SK-N-SH (cell line): ENCODE results near the gene LMF1. TPM values are rescaled to one million over a fixed set of nuclear protein-coding genes. Genes with fewer than 3 reads are reported as not detected.

Experiments
- CTCF ChIA-PET: fragments of 300-600, 350-600 bp; formaldehyde crosslinking; extraction: SDS; loops from one replicate; lab custom pipeline; 2021; lab: Yijun Ruan, JAX
- POLR2A ChIA-PET: fragments of 350-600 bp; sonication (Branson Sonifier 250); formaldehyde crosslinking; extraction: SDS; loops from one replicate; lab custom pipeline; 2020; ENCODE audit warnings: antibody characterized with exemption, inconsistent platforms; lab: Yijun Ruan, JAX
- DNase-seq: peaks from one replicate; pipeline ENCODE4 v3.0.0; 2012
- H2AFZ ChIP-seq: fragments of 200-600 bp; sonication (generic); 2 replicates; pipeline ENCODE4 v1.8.1; 2016; ENCODE audit warnings: antibody characterized with exemption, mild to moderate bottlenecking, low read depth
- H3F3A ChIP-seq: fragments of 200-600 bp; sonication (generic); replicated peaks from 2 replicates; pipeline ENCODE3; 2016; ENCODE audit warnings: antibody characterized with exemption, mild to moderate bottlenecking; ENCODE audit not compliant: insufficient read depth
- H3K27ac ChIP-seq, 2 experiments: fragments of 200-500 bp in 1 of 2; fragments of 200-600 bp in 1 of 2; sonication (Bioruptor generic) in 1 of 2; sonication (generic), shearing (Covaris generic) in 1 of 2; 2 replicates each; pipeline versions ENCODE4 v1.5.1 to v1.6.1; 2014 to 2016; ENCODE audit warnings: low read depth in 2 of 2, inconsistent platforms in 1 of 2, low read length in 1 of 2, mild to moderate bottlenecking in 1 of 2, mixed read lengths in 1 of 2
- H3K27me3 ChIP-seq: fragments of 200-600 bp; sonication (generic), shearing (Covaris generic); 2 replicates; pipeline ENCODE4 v1.6.1; 2016; ENCODE audit warnings: mixed run types; ENCODE audit not compliant: insufficient read depth
- H3K36me3 ChIP-seq, 2 experiments: fragments of 200-500 bp in 1 of 2; fragments of 200-600 bp in 1 of 2; sonication (Bioruptor generic) in 1 of 2; sonication (generic) in 1 of 2; replicated peaks in 1 of 2; 2 replicates each; pipeline versions ENCODE3 to v1.5.1; 2014 to 2016; ENCODE audit warnings: low read length in 1 of 2, mild to moderate bottlenecking in 1 of 2; ENCODE audit not compliant: insufficient read depth in 2 of 2, control insufficient read depth in 1 of 2
- H3K4me1 ChIP-seq, 2 experiments: fragments of 200-500 bp in 1 of 2; fragments of 200-600 bp in 1 of 2; sonication (Bioruptor generic) in 1 of 2; sonication (generic), shearing (Covaris generic) in 1 of 2; 2 replicates each; pipeline versions ENCODE4 v1.5.1 to v1.6.1; 2014 to 2016; ENCODE audit warnings: low read depth in 1 of 2, low read length in 1 of 2, mixed run types in 1 of 2; ENCODE audit not compliant: insufficient read depth in 2 of 2, control insufficient read depth in 1 of 2
- H3K4me2 ChIP-seq: fragments of 200-600 bp; sonication (generic), shearing (Covaris generic); 2 replicates; pipeline ENCODE4 v1.6.1; 2017; ENCODE audit warnings: mixed run types
- H3K4me3 ChIP-seq, 2 experiments: fragments of 200-500 bp in 1 of 2; fragments of 200-600 bp in 1 of 2; sonication (Bioruptor generic) in 1 of 2; sonication (generic), shearing (Covaris generic) in 1 of 2; 2 replicates each; pipeline versions ENCODE4 v1.5.1 to v1.8.1; 2014 to 2016; ENCODE audit warnings: low read depth in 2 of 2, inconsistent platforms in 1 of 2, low read length in 1 of 2, mild to moderate bottlenecking in 1 of 2, mixed read lengths in 1 of 2, moderate library complexity in 1 of 2
- H3K79me2 ChIP-seq: fragments of 200-600 bp; sonication (generic); 2 replicates; pipeline ENCODE4 v1.8.1; 2017; ENCODE audit warnings: mild to moderate bottlenecking; ENCODE audit not compliant: insufficient read depth
- H3K9ac ChIP-seq: fragments of 200-600 bp; sonication (generic); 2 replicates; pipeline ENCODE4 v1.6.1; 2017; ENCODE audit warnings: mixed run types
- H3K9me2 ChIP-seq: fragments of 200-600 bp; sonication (generic); 2 replicates; pipeline ENCODE4 v1.6.1; 2017; ENCODE audit warnings: mixed run types
- H3K9me3 ChIP-seq: fragments of 200-600 bp; sonication (generic); 2 replicates; pipeline ENCODE4 v1.6.1; 2017; ENCODE audit warnings: mixed run types, mild to moderate bottlenecking, moderate library complexity
- H4K20me1 ChIP-seq: fragments of 200-600 bp; sonication (generic); 2 replicates; pipeline ENCODE4 v1.6.1; 2017; ENCODE audit warnings: mild to moderate bottlenecking, mixed run types; ENCODE audit not compliant: insufficient read depth
- ELF1 ChIP-seq: IDR thresholded peaks from 2 replicates; pipeline ENCODE4 v1.4.0; 2012
- FOXJ3 ChIP-seq: sonication (generic); formaldehyde crosslinking; IDR thresholded peaks from 2 replicates; pipeline ENCODE4 v1.5.1; 2020; ENCODE audit warnings: mild to moderate bottlenecking, missing genetic modification reagents
- FOXM1 ChIP-seq: IDR thresholded peaks from 2 replicates; pipeline ENCODE4 v1.4.0; 2012; ENCODE audit warnings: low read depth, mild to moderate bottlenecking
- GABPA ChIP-seq: IDR thresholded peaks from 2 replicates; pipeline ENCODE4 v1.4.0; 2012; ENCODE audit warnings: low read depth, mild to moderate bottlenecking
- GATA2 ChIP-seq: sonication (generic); formaldehyde crosslinking; IDR thresholded peaks from 2 replicates; pipeline ENCODE4 v1.5.0; 2020; ENCODE audit warnings: mild to moderate bottlenecking, missing genetic modification reagents
- JUND ChIP-seq: IDR thresholded peaks from 2 replicates; pipeline ENCODE4 v1.4.0; 2012
- MEF2A ChIP-seq: IDR thresholded peaks from 2 replicates; pipeline ENCODE4 v1.4.0; 2012; ENCODE audit warnings: low read depth, borderline replicate concordance
- MXI1 ChIP-seq: IDR thresholded peaks from 2 replicates; pipeline ENCODE4 v1.6.1; 2012; ENCODE audit warnings: mild to moderate bottlenecking, low read depth, low read length, improper control_type of control experiment
- NFIC ChIP-seq: IDR thresholded peaks from 2 replicates; pipeline ENCODE4 v1.4.0; 2012; ENCODE audit warnings: borderline replicate concordance
- NRF1 ChIP-seq: IDR thresholded peaks from 2 replicates; pipeline ENCODE4 v1.6.1; 2012; ENCODE audit warnings: low read depth, mild to moderate bottlenecking, low read length
- PBX3 ChIP-seq: IDR thresholded peaks from 2 replicates; pipeline ENCODE4; 2012
- POLR2AphosphoS5 ChIP-seq: IDR thresholded peaks from 2 replicates; pipeline ENCODE4 v1.6.1; 2012; ENCODE audit warnings: low read depth, low read length
- REST ChIP-seq: IDR thresholded peaks from 2 replicates; pipeline ENCODE4 v1.6.1; 2012; ENCODE audit warnings: mild to moderate bottlenecking, low read depth, low read length, moderate library complexity
- RFX5 ChIP-seq: IDR thresholded peaks from 2 replicates; pipeline ENCODE4 v1.6.1; 2012; ENCODE audit warnings: mild to moderate bottlenecking, improper control_type of control experiment, low read length
- SIN3A ChIP-seq: IDR thresholded peaks from 2 replicates; pipeline ENCODE4 v1.6.1; 2012; ENCODE audit warnings: low read depth, mild to moderate bottlenecking, low read length, moderate library complexity, borderline replicate concordance
- TAF1 ChIP-seq: IDR thresholded peaks from 2 replicates; pipeline ENCODE4 v1.6.1; 2012; ENCODE audit warnings: low read depth, mild to moderate bottlenecking, low read length, moderate library complexity, borderline replicate concordance
- TEAD4 ChIP-seq: IDR thresholded peaks from 2 replicates; pipeline ENCODE4 v1.4.0; 2012; ENCODE audit warnings: mild to moderate bottlenecking, borderline replicate concordance; ENCODE audit not compliant: insufficient read depth
- WGBS: methylation state at CpG from one replicate; pipeline ENCODE4 v1.1.6; 2017; ENCODE audit warnings: low lambda C conversion rate; 5-methylcytosine and 5-hydroxymethylcytosine counted together
- polyA plus RNA-seq, 3 experiments: library from polyadenylated mRNA; depleted of rRNA; stranded (reverse); fragments of >200 nt; gene quantifications; 2 replicates each; pipeline ENCODE4 v1.2.3, GENCODE V29; 2012
- TF ChIP-seq, protein P1 (sequence below): IDR thresholded peaks from 2 replicates; pipeline ENCODE4 v1.4.0; 2012; ENCODE audit warnings: low read depth, borderline replicate concordance
- TF ChIP-seq, protein P2 (sequence below): IDR thresholded peaks from 2 replicates; pipeline ENCODE4 v1.4.0; 2012; ENCODE audit warnings: low read depth, borderline replicate concordance

LMF1 gene
- polyA plus RNA-seq, 1 of the 3 experiments (the other 2 are of a cell fraction): 5.7 TPM

GRCh38 chr16:833411-833810, 137.4 kb downstream of the LMF1 start:
- no peaks in the 10 kb centered on the region for H4K20me1 ChIP-seq
- H3K9me3 ChIP-seq: peaks cover 6% of the 10 kb centered on the region; the same call in 1 of the 2 replicates
- H3K27me3 ChIP-seq: peaks cover 30% of the 10 kb centered on the region
- H3K27ac ChIP-seq: no peak overlapping the region
- no peak overlapping the region for H3K4me2 ChIP-seq
- no peaks in the 10 kb centered on the region for H3K9me2 ChIP-seq
- H2AFZ ChIP-seq: no peak overlapping the region
- POLR2A ChIA-PET: no interaction called here
- 12% methylated on average over 5 of the region's 14 CpGs for WGBS
- H3K4me1 ChIP-seq: no peaks in the 10 kb centered on the region
- no peak for DNase-seq
- no peaks in the 10 kb centered on the region for H3K79me2 ChIP-seq
- TF ChIP-seq GATA2 (CRISPR knock-in tag) (no peak), MEF2A (no peak), GABPA (no peak), TAF1 (no peak), RFX5 (no peak), FOXJ3 (CRISPR knock-in tag) (no peak), NFIC (no peak), FOXM1 (no peak), POLR2AphosphoS5 (no peak), MXI1 (no peak), REST (no peak), TEAD4 (no peak), SIN3A (no peak), ELF1 (no peak), PBX3 (no peak), JUND (no peak), NRF1 (no peak)
- TF ChIP-seq, protein P1, sequence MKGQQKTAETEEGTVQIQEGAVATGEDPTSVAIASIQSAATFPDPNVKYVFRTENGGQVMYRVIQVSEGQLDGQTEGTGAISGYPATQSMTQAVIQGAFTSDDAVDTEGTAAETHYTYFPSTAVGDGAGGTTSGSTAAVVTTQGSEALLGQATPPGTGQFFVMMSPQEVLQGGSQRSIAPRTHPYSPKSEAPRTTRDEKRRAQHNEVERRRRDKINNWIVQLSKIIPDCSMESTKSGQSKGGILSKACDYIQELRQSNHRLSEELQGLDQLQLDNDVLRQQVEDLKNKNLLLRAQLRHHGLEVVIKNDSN: no peak
- TF ChIP-seq, protein P2, sequence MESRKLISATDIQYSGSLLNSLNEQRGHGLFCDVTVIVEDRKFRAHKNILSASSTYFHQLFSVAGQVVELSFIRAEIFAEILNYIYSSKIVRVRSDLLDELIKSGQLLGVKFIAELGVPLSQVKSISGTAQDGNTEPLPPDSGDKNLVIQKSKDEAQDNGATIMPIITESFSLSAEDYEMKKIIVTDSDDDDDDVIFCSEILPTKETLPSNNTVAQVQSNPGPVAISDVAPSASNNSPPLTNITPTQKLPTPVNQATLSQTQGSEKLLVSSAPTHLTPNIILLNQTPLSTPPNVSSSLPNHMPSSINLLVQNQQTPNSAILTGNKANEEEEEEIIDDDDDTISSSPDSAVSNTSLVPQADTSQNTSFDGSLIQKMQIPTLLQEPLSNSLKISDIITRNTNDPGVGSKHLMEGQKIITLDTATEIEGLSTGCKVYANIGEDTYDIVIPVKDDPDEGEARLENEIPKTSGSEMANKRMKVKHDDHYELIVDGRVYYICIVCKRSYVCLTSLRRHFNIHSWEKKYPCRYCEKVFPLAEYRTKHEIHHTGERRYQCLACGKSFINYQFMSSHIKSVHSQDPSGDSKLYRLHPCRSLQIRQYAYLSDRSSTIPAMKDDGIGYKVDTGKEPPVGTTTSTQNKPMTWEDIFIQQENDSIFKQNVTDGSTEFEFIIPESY: no peak
- no peak overlapping the region for H3K4me3 ChIP-seq
- no peaks in the 10 kb centered on the region for H3F3A ChIP-seq
- no peaks in the 10 kb centered on the region for H3K36me3 ChIP-seq
- no peak overlapping the region for H3K9ac ChIP-seq
- CTCF ChIA-PET: no interaction called here
